H9 (cell line): ENCODE data around the gene DLD. TPM values are rescaled to one million over a fixed set of nuclear protein-coding genes. Genes with fewer than 3 reads are reported as not detected.

Experiments
- DNase-seq: peaks from one replicate; pipeline ENCODE4 v3.0.0-alpha.2; 2017
- H2AFZ ChIP-seq: one replicate; pipeline ENCODE4 v1.6.1; 2013; ENCODE audit warnings: mild to moderate bottlenecking, low read length, control low read depth, moderate library complexity
- H2AK5ac ChIP-seq: 2 replicates; pipeline ENCODE4 v1.6.1; 2013; ENCODE audit warnings: low read length, control low read depth, mixed read lengths; ENCODE audit not compliant: insufficient read length
- H2BK120ac ChIP-seq: one replicate; pipeline ENCODE4 v1.6.1; 2013; ENCODE audit warnings: low read depth, mild to moderate bottlenecking, low read length, control low read depth, inconsistent platforms; ENCODE audit not compliant: poor library complexity, severe bottlenecking
- H2BK12ac ChIP-seq: 2 replicates; pipeline ENCODE4 v1.6.1; 2013; ENCODE audit warnings: low read length, control low read depth, mixed read lengths, low read depth; ENCODE audit not compliant: insufficient read length
- H2BK15ac ChIP-seq: 2 replicates; pipeline ENCODE4 v1.6.1; 2013; ENCODE audit warnings: low read depth, low read length, control low read depth
- H2BK20ac ChIP-seq: one replicate; pipeline ENCODE4 v1.6.1; 2013; ENCODE audit warnings: low read depth, mild to moderate bottlenecking, low read length, control low read depth, inconsistent platforms; ENCODE audit not compliant: poor library complexity, severe bottlenecking
- H2BK5ac ChIP-seq: 2 replicates; pipeline ENCODE4 v1.6.1; 2013; ENCODE audit warnings: low read length, control low read depth, mixed read lengths; ENCODE audit not compliant: insufficient read length
- H3K14ac ChIP-seq: 2 replicates; pipeline ENCODE4 v1.6.1; 2013; ENCODE audit warnings: low read length, control low read depth; ENCODE audit not compliant: insufficient read depth
- H3K18ac ChIP-seq: 2 replicates; pipeline ENCODE4 v1.6.1; 2013; ENCODE audit warnings: low read depth, mild to moderate bottlenecking, mixed read lengths, low read length, control low read depth; ENCODE audit not compliant: insufficient read length
- H3K23ac ChIP-seq: 2 replicates; pipeline ENCODE4 v1.6.1; 2013; ENCODE audit warnings: low read length, control low read depth, mixed read lengths, low read depth; ENCODE audit not compliant: insufficient read length
- H3K23me2 ChIP-seq: 2 replicates; pipeline ENCODE4 v1.6.1; 2013; ENCODE audit warnings: low read depth, mild to moderate bottlenecking, mixed read lengths, low read length, control low read depth; ENCODE audit not compliant: insufficient read length, poor library complexity, severe bottlenecking
- H3K27ac ChIP-seq: 2 replicates; pipeline ENCODE4 v1.5.1; 2013; ENCODE audit warnings: low read length, control low read depth, mixed read lengths, low read depth; ENCODE audit not compliant: insufficient read length
- H3K27me3 ChIP-seq: 2 replicates; pipeline ENCODE4 v1.6.1; 2013; ENCODE audit warnings: low read length, control low read depth, inconsistent platforms; ENCODE audit not compliant: insufficient read depth
- H3K4ac ChIP-seq: 2 replicates; pipeline ENCODE4 v1.6.1; 2013; ENCODE audit warnings: low read depth, mild to moderate bottlenecking, control low read depth, inconsistent platforms, low read length, moderate library complexity
- H3K4me1 ChIP-seq: 2 replicates; pipeline ENCODE4 v1.6.1; 2013; ENCODE audit warnings: low read length, control low read depth, inconsistent platforms; ENCODE audit not compliant: insufficient read depth
- H3K4me2 ChIP-seq: 2 replicates; pipeline ENCODE4 v1.6.1; 2013; ENCODE audit warnings: low read length, control low read depth, mixed read lengths; ENCODE audit not compliant: insufficient read length, insufficient read depth
- H3K56ac ChIP-seq: 2 replicates; pipeline ENCODE4 v1.6.1; 2013; ENCODE audit warnings: low read depth, mild to moderate bottlenecking, mixed read lengths, low read length, control low read depth; ENCODE audit not compliant: insufficient read length
- H3K79me1 ChIP-seq: 2 replicates; pipeline ENCODE4 v1.6.1; 2013; ENCODE audit warnings: low read depth, mild to moderate bottlenecking, moderate library complexity, low read length, control low read depth, inconsistent platforms; ENCODE audit not compliant: insufficient read depth, poor library complexity, severe bottlenecking
- H3K79me2 ChIP-seq: 2 replicates; pipeline ENCODE4 v1.6.1; 2013; ENCODE audit warnings: low read length, control low read depth, inconsistent platforms; ENCODE audit not compliant: insufficient read depth
- H3K9ac ChIP-seq: 2 replicates; pipeline ENCODE4 v1.6.1; 2013; ENCODE audit warnings: low read length, control low read depth, mixed read lengths; ENCODE audit not compliant: insufficient read length; ENCODE audit errors: extremely low read depth
- H3K9me3 ChIP-seq: one replicate; pipeline ENCODE4 v1.6.1; 2013; ENCODE audit warnings: low read depth, low read length, inconsistent platforms; ENCODE audit not compliant: control insufficient read depth
- H3T11ph ChIP-seq: one replicate; pipeline ENCODE4 v1.6.1; 2013; ENCODE audit warnings: mild to moderate bottlenecking, low read length, control low read depth, inconsistent platforms
- H4K20me1 ChIP-seq: one replicate; pipeline ENCODE4 v1.6.1; 2013; ENCODE audit not compliant: control insufficient read depth, insufficient read length, insufficient read depth
- H4K5ac ChIP-seq: 2 replicates; pipeline ENCODE4 v1.6.1; 2013; ENCODE audit warnings: low read depth, mild to moderate bottlenecking, mixed read lengths, low read length, control low read depth; ENCODE audit not compliant: insufficient read length
- H4K8ac ChIP-seq: replicated peaks from 2 replicates; pipeline ENCODE4 v1.6.1; 2013; ENCODE audit warnings: low read length, control low read depth, mixed read lengths, low read depth; ENCODE audit not compliant: insufficient read length
- H4K91ac ChIP-seq: 2 replicates; pipeline ENCODE4 v1.6.1; 2013; ENCODE audit warnings: low read depth, mild to moderate bottlenecking, moderate library complexity, mixed read lengths, low read length, control low read depth; ENCODE audit not compliant: insufficient read length
- H3K27ac Mint-ChIP-seq, 3 experiments: 2 replicates in 2 of 3; 3 replicates in 1 of 3; pipeline ENCODE4 v1.8.0; 2020 to 2021; ENCODE audit warnings: mixed read lengths in 3 of 3, mild to moderate bottlenecking in 1 of 3, moderate library complexity in 1 of 3
- H3K27me3 Mint-ChIP-seq: 2 replicates; pipeline ENCODE4 v1.8.0; 2021; ENCODE audit warnings: low read depth, mild to moderate bottlenecking, moderate library complexity, mixed read lengths
- H3K36me3 Mint-ChIP-seq, 3 experiments: 2 replicates in 2 of 3; 3 replicates in 1 of 3; pipeline ENCODE4 v1.8.0; 2020 to 2021; ENCODE audit warnings: low read depth in 3 of 3, mixed read lengths in 3 of 3; ENCODE audit not compliant: insufficient read depth in 1 of 3
- H3K4me1 Mint-ChIP-seq, 2 experiments: 2 replicates each; pipeline ENCODE4 v1.8.0; 2020; ENCODE audit warnings: mixed read lengths in 2 of 2
- H3K4me3 Mint-ChIP-seq, 2 experiments: 2 replicates in 1 of 2; 3 replicates in 1 of 2; pipeline ENCODE4 v1.8.0; 2020 to 2021; ENCODE audit warnings: mild to moderate bottlenecking in 2 of 2, mixed read lengths in 2 of 2, moderate library complexity in 1 of 2
- H3K9me3 Mint-ChIP-seq, 2 experiments: 2 replicates in 1 of 2; 3 replicates in 1 of 2; pipeline ENCODE4 v1.8.0; 2020; ENCODE audit warnings: mild to moderate bottlenecking in 2 of 2, mixed read lengths in 2 of 2, moderate library complexity in 1 of 2
- CTCF ChIP-seq: fragments of 200-600 bp; sonication (generic); conservative IDR thresholded peaks from 3 replicates; pipeline ENCODE4 v1.8.0; 2021; ENCODE audit warnings: antibody characterized with exemption, mild to moderate bottlenecking
- WGBS: extraction: QIAGEN DNeasy Blood & Tissue Kit; methylation state at CpG from one replicate; pipeline ENCODE4 v1.1.7; 2013; ENCODE audit warnings: missing lambda C conversion rate, low lambda C conversion rate, mixed read lengths; ENCODE audit not compliant: insufficient read length; ENCODE audit errors: extremely low coverage; 5-methylcytosine and 5-hydroxymethylcytosine counted together
- total RNA-seq: library from RNA; stranded (reverse); gene quantifications from 2 replicates; pipeline ENCODE4 v1.2.1, GENCODE V29; 2021

Gene DLD
- total RNA-seq, 1 experiment from 2014 or later: 93.7 TPM

- no peak for TF ChIP-seq CTCF
- Mint-ChIP-seq H3K27ac (no peak overlapping the region), H3K4me3 (no peak overlapping the region), H3K9me3 (peaks cover 7 to 11% of the 10 kb centered on the region in 2 experiments; a peak in 3 of 5 replicates), H3K4me1 (no peaks in the 10 kb centered on the region), H3K36me3 (no peaks in the 10 kb centered on the region; a peak in 1 of 7 replicates), H3K27me3 (no peaks in the 10 kb centered on the region; the same call in 1 of the 2 replicates)
- Histone ChIP-seq H4K20me1 (no peaks in the 10 kb centered on the region), H3K9ac (no peak overlapping the region), H3K14ac (no peak overlapping the region), H2BK20ac (no peak overlapping the region), H2BK15ac (no peak overlapping the region), H3K27me3 (no peaks in the 10 kb centered on the region), H4K5ac (no peak overlapping the region), H2BK120ac (no peak overlapping the region), H3K18ac (no peak overlapping the region), H3K4me1 (no peaks in the 10 kb centered on the region), H2BK5ac (no peak overlapping the region), H2BK12ac (no peak overlapping the region), H3T11ph (no peak overlapping the region), H4K8ac (no peak overlapping the region), H3K56ac (no peak overlapping the region), H2AFZ (no peak overlapping the region), H2AK5ac (no peak overlapping the region), H3K4me2 (no peak overlapping the region), H3K23me2 (no peaks in the 10 kb centered on the region), H3K23ac (no peak overlapping the region), H3K9me3 (no peaks in the 10 kb centered on the region), H4K91ac (no peak overlapping the region), H3K4ac (no peak overlapping the region), H3K79me1 (no peaks in the 10 kb centered on the region), H3K79me2 (no peaks in the 10 kb centered on the region), H3K27ac (no peak overlapping the region)
- DNase-seq: peak; percentile 28
- no CpG with 5 or more reads among the region's 16 CpGs for WGBS
Observed at GRCh38 chr7:107843184-107843583, 47.8 kb upstream of the DLD start.
